ENCODE measurements around the gene VPS51.

VPS51 gene

GRCh38 chr11:65095974-65096806 lies at the start of gene VPS51:
Gene VPS51 (plus strand): TSS chr11:65096214. CDS start chr11:65096251, 37 bp downstream.
- DNase-seq (ENCODE audit: low read depth in 2 of 2) = peak; percentile 73 to 76

DNA sequence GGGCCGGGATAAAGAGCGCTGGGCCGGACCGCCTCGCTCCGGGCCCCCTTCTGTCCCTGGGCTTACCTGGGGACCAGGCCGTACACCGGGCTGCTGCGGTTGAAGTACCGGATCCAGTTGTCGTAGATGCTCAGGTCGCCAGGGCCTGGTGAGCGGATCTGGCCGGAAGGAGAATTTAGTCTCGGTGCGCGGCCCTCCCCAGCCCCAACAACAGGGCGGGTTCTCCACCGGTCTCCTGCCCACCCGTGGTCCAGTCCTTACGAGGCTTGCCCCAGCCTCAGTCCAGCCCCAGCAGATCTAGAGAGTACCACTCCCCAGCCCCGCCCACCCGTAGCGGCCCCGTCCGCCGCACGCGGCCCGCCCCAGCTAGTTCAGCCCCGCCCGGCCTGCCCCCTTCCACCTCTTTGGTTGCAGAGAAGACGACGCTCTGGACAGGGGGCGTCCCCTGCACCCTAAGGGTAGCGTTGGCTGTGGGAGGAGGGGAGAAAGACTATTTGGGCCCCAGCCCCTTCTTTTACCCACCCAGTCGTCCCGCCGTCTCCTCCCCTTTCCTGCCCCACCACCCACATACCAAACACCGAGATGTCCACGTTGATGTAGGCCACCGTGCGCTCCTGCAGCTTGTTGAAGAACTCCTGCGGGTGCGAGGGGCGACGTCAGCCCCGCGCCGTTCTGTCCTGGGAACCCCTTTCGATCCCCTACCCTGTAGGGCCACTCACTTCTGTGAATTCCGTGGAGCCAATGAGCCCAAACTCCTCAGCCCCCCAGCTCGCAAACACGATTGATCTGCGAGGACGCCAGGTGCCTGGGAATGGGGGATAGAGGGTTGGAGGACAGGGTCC lies 48.2 kb upstream of the VPS51 start:
- peak in 1 of 2 donors; percentile 32 for DNase-seq (ENCODE audit: low read depth in 2 of 2)

DNA sequence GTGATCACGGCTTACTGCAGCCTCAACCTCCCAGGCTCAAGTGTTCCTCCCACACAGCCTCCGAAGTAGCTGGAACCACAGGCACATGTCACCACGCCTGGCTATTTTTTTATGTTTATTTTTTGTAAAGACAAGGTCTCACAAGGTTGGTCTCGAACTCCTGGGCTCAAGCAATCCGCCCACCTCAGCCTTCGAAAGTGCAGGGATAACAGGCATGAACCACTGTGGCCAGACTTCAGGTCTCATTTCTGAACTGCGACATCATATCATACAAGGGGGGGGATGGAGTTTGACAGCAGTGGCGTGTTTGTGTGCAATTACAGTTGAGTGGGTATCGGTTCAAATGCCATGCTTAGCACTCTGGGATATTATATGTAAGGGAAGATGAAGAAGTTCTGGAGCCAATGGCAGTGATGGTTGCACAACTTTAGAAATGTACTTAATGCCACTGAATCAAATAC lies 44.6 kb upstream of the VPS51 start:
- no peak for DNase-seq (ENCODE audit: low read depth in 2 of 2)

DNA sequence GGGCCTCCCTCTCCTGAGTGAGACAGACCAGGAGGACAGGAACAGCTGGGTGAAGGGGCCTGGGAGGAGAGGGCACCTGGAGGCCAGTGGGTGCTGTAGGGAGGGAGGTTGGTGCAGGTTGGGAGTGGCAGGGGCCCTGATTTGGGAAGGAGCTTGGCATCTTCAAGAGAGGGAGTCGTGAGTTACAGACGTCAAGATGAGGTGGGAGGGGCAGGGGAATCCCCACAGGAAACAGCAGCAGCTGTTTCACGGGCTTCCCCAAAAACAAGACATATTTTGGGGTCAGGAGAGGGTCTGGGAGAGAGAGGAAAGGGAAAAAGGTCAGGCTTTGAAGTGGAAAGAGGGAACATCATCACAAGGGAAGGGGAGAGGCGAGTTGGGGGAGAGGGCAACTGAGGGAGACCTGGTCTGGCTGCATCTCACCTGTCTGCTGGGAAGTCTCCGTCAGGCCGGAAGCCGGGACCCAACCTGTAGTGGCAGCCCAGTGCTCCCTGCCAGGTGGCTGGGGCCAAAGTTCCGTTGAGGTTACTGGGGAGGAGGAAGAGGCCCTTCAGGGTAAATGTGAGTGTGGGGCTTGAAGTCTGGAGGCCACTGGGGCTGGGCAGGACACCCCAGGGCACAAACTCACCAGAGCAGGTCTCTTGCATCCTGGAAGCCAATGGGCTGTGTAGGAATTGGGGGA lies 42.0 kb upstream of the VPS51 start:
- no peak for DNase-seq (ENCODE audit: low read depth in 2 of 2)

- DNase-seq (ENCODE audit: low read depth in 2 of 2) = no peak
These were observed 40.5 kb upstream of the VPS51 start for GRCh38 chr11:65055538-65055937.

DNA sequence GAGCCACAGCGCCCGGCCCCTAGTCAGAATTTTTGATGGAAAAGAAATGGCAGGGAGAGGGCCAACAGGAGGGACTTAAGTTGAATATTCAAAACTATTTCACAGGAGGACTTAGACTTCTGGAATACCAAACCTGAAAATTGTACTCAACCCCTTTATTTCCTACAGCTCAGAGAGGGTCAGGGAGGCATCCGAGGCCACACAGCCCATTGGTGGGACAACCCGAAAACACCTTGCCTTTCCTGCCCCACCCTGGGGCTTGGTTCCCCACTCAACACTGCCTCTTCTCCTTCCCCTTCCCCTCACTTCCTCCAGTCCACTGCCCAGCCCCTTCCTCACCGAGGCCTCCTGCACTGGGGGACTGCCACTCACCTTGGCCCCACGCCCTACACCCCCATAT lies 39.0 kb upstream of the VPS51 start:
- no peak for DNase-seq (ENCODE audit: low read depth in 2 of 2)

DNA sequence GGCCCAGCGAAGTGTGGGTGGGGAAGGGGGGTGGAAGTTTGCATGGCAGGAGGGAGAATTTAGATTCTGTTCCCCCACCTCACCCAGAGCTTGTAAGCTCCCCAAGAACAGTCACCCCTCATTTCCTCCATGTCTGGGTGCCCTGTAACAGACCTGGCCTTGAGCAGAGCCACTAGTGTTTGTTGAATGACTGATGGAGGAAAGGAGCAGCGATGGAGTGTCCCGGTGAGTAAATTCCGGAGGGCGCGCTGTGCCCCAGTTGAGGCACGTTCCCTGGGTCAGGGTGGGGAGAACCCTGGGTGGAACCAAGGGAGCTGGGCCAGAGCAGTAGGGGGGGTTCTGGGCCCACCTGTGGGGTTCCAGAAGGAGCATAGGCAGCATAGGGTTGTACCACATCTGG lies 38.5 kb upstream of the VPS51 start:
- DNase-seq (ENCODE audit: low read depth in 2 of 2) = no peak

GRCh38 chr11:65058012-65058411 lies 38.0 kb upstream of the VPS51 start:
- DNase-seq (ENCODE audit: low read depth in 2 of 2) = no peak

DNA sequence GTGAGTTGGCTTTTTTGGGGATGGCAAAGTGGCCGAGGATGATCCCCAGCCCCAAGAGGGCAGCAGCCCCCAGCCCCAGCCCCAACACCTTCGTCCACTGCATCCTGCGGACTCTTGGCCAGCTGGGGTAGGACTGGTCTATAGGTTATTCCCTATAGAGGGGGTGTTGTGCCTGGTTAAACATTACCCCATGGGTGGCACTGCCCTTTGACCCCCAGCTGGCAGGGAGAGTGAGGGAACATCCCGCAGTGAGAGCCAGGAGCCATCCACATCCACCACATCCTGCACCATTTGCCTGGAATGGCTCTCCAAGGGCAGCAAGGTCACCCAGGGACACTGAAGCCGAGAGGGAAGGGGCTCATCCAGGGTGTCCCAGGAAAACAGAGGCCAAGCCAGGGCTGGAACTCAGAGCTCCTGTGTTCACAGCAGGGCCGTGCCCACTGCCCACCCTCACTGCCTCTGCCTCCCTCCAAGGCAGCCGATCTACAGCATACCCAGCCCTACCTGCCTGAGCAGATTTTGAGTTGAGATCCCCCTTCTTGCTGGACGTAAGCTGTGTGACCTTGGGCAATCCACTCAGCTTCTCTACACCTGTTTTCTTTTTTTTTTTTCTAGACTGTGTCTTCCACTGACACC lies 37.5 kb upstream of the VPS51 start, which contains the start of gene NAALADL1:
TSS of gene NAALADL1 (minus strand) at position 135 of the 636 bp plus-strand sequence. CDS start at position 103, 32 bp downstream.
- no peak for DNase-seq (ENCODE audit: low read depth in 2 of 2)

GRCh38 chr11:65059523-65059922 lies 36.5 kb upstream of the VPS51 start:
- DNase-seq (ENCODE audit: low read depth in 2 of 2) = no peak

DNA sequence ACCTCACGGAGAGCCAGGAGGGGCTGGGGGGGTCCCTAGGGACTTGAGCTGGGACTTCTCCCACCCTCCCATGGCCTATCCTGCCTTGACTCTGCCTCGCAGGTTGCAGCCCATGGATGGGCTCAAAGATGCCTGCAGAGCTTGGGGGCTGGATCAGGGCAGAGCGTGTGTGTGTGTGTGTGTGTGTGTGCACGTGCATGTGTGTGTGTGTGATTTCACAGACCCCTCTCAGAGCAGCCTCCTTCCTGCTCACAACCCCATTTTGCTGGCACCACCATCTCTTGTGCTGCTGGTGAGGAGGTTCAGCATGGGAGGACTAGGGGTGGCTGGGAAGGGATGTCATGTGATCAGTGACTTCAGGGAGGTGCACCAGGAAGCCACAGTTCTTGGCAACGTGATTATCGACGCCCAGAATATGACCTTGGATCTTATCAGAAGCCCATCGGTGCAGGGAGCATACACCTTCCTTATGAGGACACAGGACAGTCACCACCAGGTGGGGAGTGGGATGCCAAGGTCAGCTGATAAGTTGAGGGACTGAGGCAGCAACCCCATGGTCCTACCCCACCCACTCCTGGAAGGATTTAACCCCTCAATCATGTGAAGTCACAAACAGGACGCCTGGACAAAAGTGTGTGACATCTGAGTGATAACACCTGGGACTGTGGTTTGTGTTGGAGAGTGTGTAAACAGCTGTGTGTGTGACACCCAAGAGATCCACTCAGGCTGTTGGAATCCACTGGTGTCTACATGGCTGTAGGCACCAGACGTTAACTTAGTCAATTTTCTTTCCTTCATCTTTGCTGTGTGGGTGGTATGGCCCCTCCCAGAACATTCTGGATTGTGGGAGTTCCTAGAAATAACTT lies 35.8 kb upstream of the VPS51 start:
- no peak for DNase-seq (ENCODE audit: low read depth in 2 of 2)

GRCh38 chr11:65060913-65061408 lies 35.1 kb upstream of the VPS51 start:
- DNase-seq (ENCODE audit: low read depth in 2 of 2) = no peak

- DNase-seq (ENCODE audit: low read depth in 2 of 2) = no peak
These were observed 32.5 kb upstream of the VPS51 start for GRCh38 chr11:65063532-65063931.

DNA sequence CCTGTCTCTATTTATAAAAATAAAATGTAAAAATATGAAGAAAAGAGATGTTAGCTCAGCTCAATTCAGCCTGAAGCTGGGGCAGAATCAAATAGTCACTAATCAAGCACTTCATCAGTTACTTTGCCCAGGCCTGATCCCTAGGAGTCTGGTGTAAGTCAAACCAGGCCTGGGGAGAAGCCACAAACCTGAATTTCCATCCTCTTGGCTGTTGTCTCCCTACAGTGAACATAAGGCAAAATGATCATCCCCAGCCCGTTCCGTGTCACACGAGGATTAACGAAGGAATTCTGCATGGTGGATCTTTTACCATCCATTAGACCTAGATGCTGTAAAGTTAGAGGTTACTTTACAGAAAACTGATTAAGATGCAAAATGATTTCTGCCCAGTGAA lies 31.2 kb upstream of the VPS51 start:
- DNase-seq (ENCODE audit: low read depth in 2 of 2) = no peak

GRCh38 chr11:65065851-65066250 lies 30.2 kb upstream of the VPS51 start:
- DNase-seq (ENCODE audit: low read depth in 2 of 2) = no peak

DNA sequence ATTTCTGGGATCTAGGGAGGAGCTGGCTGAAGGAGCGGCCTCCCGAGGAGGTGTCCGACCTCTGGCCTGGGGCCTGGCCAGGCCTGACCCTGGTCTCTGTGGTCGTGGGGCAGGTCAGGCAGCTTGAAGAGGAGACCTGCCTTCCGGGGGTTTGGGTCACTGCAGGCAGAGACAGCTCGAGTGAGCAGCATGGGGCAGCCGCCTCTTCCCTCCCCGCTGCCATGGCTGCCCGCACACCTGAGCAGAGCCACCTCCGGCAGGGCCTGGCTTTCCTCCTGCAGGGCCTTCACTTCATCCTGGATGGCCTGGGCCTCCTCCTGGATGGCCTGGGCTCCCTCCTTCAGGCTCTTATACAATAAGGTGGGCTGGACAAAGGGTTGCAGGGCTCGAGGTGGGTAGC lies 29.7 kb upstream of the VPS51 start:
- DNase-seq (ENCODE audit: low read depth in 2 of 2) = no peak

DNA sequence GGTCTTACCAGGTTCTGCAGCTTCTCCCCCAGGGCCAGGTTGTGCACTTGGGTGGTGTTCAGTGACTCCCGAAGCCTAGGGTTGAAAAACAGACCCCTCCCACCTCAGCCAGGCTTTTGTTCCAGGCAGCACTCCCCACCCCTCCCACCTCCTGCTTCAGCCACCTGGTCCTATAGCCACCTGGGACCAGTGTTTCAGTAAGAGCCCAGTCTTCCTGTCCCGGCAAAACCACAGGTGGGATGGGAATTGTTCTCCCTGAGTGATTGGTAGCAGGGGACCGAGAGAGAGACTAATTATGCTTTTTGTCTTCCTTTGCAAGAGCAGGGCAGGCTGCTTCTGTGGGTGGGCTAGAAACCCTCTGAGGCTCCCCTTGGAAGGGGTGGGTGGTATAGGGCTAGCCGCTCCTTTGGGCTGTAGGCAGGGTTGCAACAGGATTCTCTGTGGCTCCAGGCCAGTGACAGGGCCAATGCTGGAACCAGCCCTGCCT lies 29.2 kb upstream of the VPS51 start:
- DNase-seq (ENCODE audit: low read depth in 2 of 2) = no peak

DNA sequence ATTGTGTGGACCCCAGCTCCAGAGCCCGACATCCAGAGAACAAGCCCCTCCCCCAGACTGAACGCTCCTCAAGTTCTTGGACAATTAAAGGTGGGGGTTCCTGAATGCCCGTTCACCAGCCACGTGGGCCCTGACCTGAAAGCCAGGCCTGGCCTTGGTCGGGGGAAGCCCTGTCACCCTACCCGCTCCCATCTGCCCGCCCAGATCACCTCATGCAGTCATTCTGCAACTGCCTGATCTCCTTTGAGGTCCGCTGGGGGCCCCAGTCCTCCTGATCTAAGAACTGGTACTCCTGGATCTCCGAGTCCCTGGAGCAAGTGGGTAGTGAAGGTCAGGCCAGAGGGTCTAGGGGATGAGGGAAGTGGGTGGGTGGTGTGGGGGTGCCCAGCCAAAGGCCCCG lies 28.6 kb upstream of the VPS51 start:
- DNase-seq (ENCODE audit: low read depth in 2 of 2) = no peak

GRCh38 chr11:65069217-65069616 lies 26.8 kb upstream of the VPS51 start:
- DNase-seq (ENCODE audit: low read depth in 2 of 2) = no peak

- DNase-seq (ENCODE audit: low read depth in 2 of 2) = no peak
These were observed 23.9 kb upstream of the VPS51 start for GRCh38 chr11:65071907-65072630.
